D721Med (cell line): ENCODE results near the gene WAS.
A peak's percentile ranks its signal among the peaks of the same experiment; 100 is the strongest.
"Not testable (repeated sequence)": the region's sequence is repeated elsewhere in the genome, so short reads cannot be mapped to it uniquely, and the experiment has no call there.

Experiments
- DNase-seq: peaks from one replicate; pipeline ENCODE4 v3.0.0; 2011; ENCODE audit warnings: low spot score; ENCODE audit not compliant: insufficient read length
- FAIRE-seq: peaks from 2 replicates; lab custom pipeline; 2011; peaks lifted over from hg19 to GRCh38; lab: Jason Lieb, UNC
- TF ChIP-seq, protein P1 (sequence below): IDR thresholded peaks from 2 replicates; pipeline ENCODE4 v1.5.1; 2012; ENCODE audit warnings: mild to moderate bottlenecking, control low read depth; ENCODE audit not compliant: insufficient read depth; ENCODE audit errors: missing control alignments

WAS gene

DNA sequence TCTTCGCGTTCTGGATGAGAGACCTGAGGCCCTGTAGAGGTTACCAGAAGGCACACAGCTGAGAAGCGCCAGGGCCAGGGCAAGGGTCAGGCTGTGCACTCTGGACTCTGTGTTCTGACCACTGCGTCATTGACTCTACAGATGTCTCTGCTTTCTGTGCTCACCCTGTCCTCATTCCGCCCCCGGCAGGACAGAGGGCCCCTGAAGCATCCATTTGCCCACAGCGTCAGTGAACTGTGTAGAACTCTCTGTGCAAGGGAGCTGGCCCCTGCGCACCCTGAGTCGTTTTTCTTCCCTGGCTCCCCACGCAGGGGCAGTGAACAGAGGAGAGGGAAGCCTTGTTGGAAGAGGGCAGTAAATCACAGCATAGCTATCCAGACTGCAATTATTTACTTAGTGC is 6.1 kb upstream of the WAS start:
- TF ChIP-seq, protein P1, sequence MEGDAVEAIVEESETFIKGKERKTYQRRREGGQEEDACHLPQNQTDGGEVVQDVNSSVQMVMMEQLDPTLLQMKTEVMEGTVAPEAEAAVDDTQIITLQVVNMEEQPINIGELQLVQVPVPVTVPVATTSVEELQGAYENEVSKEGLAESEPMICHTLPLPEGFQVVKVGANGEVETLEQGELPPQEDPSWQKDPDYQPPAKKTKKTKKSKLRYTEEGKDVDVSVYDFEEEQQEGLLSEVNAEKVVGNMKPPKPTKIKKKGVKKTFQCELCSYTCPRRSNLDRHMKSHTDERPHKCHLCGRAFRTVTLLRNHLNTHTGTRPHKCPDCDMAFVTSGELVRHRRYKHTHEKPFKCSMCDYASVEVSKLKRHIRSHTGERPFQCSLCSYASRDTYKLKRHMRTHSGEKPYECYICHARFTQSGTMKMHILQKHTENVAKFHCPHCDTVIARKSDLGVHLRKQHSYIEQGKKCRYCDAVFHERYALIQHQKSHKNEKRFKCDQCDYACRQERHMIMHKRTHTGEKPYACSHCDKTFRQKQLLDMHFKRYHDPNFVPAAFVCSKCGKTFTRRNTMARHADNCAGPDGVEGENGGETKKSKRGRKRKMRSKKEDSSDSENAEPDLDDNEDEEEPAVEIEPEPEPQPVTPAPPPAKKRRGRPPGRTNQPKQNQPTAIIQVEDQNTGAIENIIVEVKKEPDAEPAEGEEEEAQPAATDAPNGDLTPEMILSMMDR = no peak
- DNase-seq = no peak
- no peak for FAIRE-seq

DNA sequence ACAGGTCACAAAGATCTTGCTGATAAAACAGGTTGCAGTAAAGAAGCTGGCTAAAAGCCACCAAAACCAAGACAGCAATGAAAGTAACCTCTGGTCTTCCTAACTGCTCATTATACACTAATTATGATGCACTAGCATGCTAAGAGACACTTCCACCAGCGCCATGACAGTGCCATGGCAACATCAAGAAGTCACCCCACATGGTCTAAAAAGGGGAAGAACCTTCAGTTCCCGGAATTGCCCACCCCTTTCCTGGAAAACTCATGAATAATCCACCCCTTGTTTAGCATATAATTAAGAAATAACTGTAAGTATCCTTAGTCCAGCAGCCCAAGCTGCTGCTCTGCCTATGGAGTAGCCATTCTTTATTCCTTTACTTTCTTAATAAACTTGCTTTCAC is 3.1 kb upstream of the WAS start:
- not testable (repeated sequence) for DNase-seq
- peak; percentile 64 for FAIRE-seq

GRCh38 chrX:48680925-48681324 is 2.7 kb upstream of the WAS start:
- not testable (repeated sequence) for DNase-seq, FAIRE-seq

DNA sequence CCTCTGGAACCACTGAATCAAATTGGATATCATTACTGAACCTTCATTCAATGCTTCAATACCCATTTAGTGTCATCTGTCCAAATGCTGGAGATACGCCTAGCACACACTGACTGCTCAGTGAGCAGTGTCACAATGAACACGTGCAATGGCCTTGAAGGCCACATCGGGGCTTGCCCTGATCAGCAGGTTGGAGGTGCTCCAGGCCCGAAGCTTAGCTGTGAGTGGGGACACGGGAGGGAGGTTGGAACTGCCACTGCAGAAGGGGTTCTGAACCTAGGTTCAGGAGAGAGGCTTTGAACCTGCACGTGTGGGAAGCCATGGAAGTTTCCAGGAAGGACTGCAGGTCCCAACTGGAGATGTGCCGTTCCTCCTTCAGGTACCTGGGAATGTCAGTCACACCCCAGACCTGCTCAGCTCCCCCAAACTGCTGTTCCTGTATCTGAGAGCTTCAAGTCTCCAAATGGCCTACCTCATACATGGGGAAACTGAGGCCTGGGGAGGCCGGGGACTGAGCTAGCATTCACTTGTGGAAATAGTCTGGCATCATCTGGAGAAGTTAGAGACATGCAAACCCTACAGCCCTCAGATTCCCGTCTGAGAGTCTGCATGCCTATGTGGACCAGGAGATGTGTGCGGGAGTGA is 1.9 kb upstream of the WAS start:
- TF ChIP-seq, protein P1 = no peak
- FAIRE-seq (no peak), DNase-seq (no peak)

DNA sequence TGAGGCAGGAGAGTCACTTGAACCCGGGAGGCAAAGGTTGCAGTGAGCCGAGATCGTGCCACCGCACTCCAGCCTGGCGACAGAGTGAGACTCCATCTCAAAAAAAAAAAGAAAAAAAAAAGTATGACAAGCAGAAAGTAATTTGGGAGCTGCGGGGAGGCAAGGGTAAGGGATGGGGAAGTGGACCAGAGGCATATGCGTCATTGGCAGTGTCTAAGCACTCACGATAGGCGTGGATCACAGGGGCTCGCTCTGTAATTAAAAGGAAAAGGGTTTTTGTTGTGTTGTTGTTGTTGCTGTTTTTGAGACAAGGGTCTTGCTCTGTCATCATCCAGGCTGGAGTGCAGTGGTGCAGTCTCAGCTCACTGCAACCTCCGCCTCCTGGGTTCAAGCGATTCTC is 804 bp upstream of the WAS start:
- FAIRE-seq, DNase-seq: not testable (repeated sequence)

DNA sequence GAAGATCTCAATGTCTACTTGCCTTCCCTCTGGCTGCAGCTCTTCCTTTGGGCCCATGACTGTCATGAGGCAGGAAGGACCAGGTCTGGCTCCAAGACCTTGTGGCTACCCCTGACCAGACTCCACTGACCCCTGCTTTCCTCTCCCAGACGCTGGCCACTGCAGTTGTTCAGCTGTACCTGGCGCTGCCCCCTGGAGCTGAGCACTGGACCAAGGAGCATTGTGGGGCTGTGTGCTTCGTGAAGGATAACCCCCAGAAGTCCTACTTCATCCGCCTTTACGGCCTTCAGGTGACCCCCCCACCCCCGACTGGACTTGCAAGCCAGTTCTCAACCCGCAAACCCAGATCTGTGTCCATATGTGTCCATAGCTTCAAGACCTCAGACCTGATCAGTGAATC is 535 bp downstream of the WAS start:
- TF ChIP-seq, protein P1 = no peak
- DNase-seq (no peak), FAIRE-seq (no peak)

- FAIRE-seq (no peak), DNase-seq (no peak)
- TF ChIP-seq, protein P1 = no peak
Measured at GRCh38 chrX:48685416-48685815, 1.8 kb downstream of the WAS start.

- DNase-seq (no peak), FAIRE-seq (no peak)
- TF ChIP-seq, protein P1 = no peak
Measured at GRCh38 chrX:48688531-48689150, 5.0 kb downstream of the WAS start.
